GM19043 (cell line): ENCODE measurements around the gene ENDOD1.

ENCODE experiments used
- ATAC-seq: cut with Tn5 transposase; IDR thresholded peaks from one replicate; pipeline ENCODE4 v1.9.1; 2021; ENCODE audit warnings: low read depth; ENCODE audit not compliant: unreplicated experiment

ENDOD1 gene

GRCh38 chr11:95137299-95137698, 47.7 kb downstream of the ENDOD1 start:
- ATAC-seq: no peak

- ATAC-seq: peak; percentile 89
Measured at GRCh38 chr11:95138448-95138847, 48.8 kb downstream of the ENDOD1 start.

GRCh38 chr11:95140397-95141033, 50.9 kb downstream of the ENDOD1 start:
- no peak for ATAC-seq

GRCh38 chr11:95142431-95142830, 52.8 kb downstream of the ENDOD1 start:
- ATAC-seq: no peak

- ATAC-seq: no peak
Measured at GRCh38 chr11:95143106-95143681, 53.5 kb downstream of the ENDOD1 start.

GRCh38 chr11:95144313-95145235, 54.9 kb downstream of the ENDOD1 start:
- no peak for ATAC-seq

GRCh38 chr11:95145430-95146060, 55.9 kb downstream of the ENDOD1 start:
- ATAC-seq: no peak

GRCh38 chr11:95147364-95147905, 57.8 kb downstream of the ENDOD1 start:
- no peak for ATAC-seq

- ATAC-seq: no peak
Measured at GRCh38 chr11:95148406-95148805, 58.8 kb downstream of the ENDOD1 start.

GRCh38 chr11:95148938-95149337, 59.3 kb downstream of the ENDOD1 start:
- no peak for ATAC-seq

GRCh38 chr11:95149651-95150364, 60.2 kb downstream of the ENDOD1 start:
- no peak for ATAC-seq

- ATAC-seq: peak; percentile 80
Measured at GRCh38 chr11:95150956-95151684, 61.5 kb downstream of the ENDOD1 start.

GRCh38 chr11:95152876-95153856, 63.5 kb downstream of the ENDOD1 start:
- no peak for ATAC-seq

- no peak for ATAC-seq
Measured at GRCh38 chr11:95153857-95154246, 64.2 kb downstream of the ENDOD1 start.

GRCh38 chr11:95154514-95154913, 64.9 kb downstream of the ENDOD1 start:
- ATAC-seq: peak; percentile 14

GRCh38 chr11:95155385-95155784, 65.7 kb downstream of the ENDOD1 start:
- no peak for ATAC-seq

- ATAC-seq: no peak
Measured at GRCh38 chr11:95156133-95156721, 66.6 kb downstream of the ENDOD1 start.
